Activated B cell treated with CpG ODN at 0.5 μM for 24 hours (primary cell): Measurements from ENCODE around the gene SEMA3B. TPM values are rescaled to one million over a fixed set of nuclear protein-coding genes. Genes with fewer than 3 reads are reported as not detected.

Experiments
- ATAC-seq: fragments of 200-7000 bp; cut with Tn5 transposase; one replicate; pipeline ENCODE4 v1.10.0; 2021; ENCODE audit warnings: low read depth, mild to moderate bottlenecking, moderate library complexity
- CTCF ChIA-PET: fragments of 350-600 bp; sonication (Branson Sonifier 250); formaldehyde crosslinking; loops from one replicate; lab custom pipeline; 2021; ENCODE audit warnings: antibody characterized with exemption; lab: Charles Lee
- POLR2A ChIA-PET: fragments of 350-600 bp; sonication (Branson Sonifier 250); formaldehyde crosslinking; loops from one replicate; lab custom pipeline; 2021; ENCODE audit warnings: antibody characterized with exemption; lab: Charles Lee
- DNase-seq: peaks from one replicate; pipeline ENCODE4 v3.0.0; 2022
- H3K27ac Mint-ChIP-seq: one replicate; pipeline ENCODE4 v1.8.0; 2020; ENCODE audit warnings: mixed read lengths
- H3K27me3 Mint-ChIP-seq: one replicate; pipeline ENCODE4 v1.8.0; 2021; ENCODE audit warnings: mixed read lengths
- H3K36me3 Mint-ChIP-seq: one replicate; pipeline ENCODE4 v1.8.0; 2021; ENCODE audit warnings: low read depth, mixed read lengths
- H3K4me1 Mint-ChIP-seq: one replicate; pipeline ENCODE4 v1.8.0; 2021; ENCODE audit warnings: mixed read lengths
- H3K4me3 Mint-ChIP-seq: one replicate; pipeline ENCODE4 v1.8.0; 2020; ENCODE audit warnings: mild to moderate bottlenecking, mixed read lengths
- H3K9me3 Mint-ChIP-seq: one replicate; pipeline ENCODE4 v1.8.0; 2020; ENCODE audit warnings: mixed read lengths
- intact Hi-C: fragments of 100-400 bp; cut with micrococcal nuclease; formaldehyde crosslinking; loops from one replicate; pipeline ENCODE4 v1.15.1; 2024
- total RNA-seq: library from RNA; stranded (reverse); gene quantifications from 2 replicates; pipeline ENCODE4 v1.2.3, GENCODE V29; 2022
- TF ChIP-seq, protein P1 (sequence below): fragments of 200-600 bp; IDR thresholded peaks from one replicate; pipeline ENCODE4 v1.8.0; 2022; ENCODE audit warnings: antibody characterized with exemption, mild to moderate bottlenecking

SEMA3B gene
- total RNA-seq, 1 donor from 2014 or later, result not detected

DNA sequence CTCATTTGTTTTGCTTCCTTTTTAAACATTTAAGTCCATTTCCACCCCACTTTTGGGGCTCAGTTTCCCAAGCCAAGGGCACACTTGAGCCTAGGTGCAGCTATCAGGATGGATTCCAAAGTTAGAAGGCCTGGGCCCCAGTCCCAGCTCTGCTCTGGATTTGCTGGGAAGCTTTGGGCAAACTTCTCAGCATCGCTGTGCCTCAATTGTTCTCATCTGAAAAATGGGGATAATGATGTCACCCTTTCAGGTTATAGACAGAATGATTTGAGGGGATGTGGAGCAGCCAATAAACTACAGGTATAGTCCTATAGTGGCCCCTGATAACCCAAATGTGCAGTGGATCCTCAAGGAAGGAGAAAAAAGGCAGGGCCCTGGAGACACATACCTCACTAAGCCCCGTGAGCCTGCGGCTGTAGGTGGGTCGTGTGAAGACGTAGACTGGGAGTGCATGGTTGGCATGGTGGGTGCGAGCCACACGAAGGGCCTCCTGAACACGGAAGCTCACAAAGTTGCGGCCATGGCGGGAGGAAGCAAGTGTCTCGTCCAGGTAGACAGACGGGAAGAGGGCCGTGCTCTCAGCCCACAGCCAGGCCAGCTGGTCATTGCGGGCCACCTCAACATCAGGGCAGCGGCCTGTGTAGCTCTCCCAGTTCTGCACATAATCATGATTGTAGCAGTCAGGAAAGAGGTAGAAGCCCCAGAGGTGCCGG is 50.4 kb downstream of the SEMA3B start:
- TF ChIP-seq, protein P1, sequence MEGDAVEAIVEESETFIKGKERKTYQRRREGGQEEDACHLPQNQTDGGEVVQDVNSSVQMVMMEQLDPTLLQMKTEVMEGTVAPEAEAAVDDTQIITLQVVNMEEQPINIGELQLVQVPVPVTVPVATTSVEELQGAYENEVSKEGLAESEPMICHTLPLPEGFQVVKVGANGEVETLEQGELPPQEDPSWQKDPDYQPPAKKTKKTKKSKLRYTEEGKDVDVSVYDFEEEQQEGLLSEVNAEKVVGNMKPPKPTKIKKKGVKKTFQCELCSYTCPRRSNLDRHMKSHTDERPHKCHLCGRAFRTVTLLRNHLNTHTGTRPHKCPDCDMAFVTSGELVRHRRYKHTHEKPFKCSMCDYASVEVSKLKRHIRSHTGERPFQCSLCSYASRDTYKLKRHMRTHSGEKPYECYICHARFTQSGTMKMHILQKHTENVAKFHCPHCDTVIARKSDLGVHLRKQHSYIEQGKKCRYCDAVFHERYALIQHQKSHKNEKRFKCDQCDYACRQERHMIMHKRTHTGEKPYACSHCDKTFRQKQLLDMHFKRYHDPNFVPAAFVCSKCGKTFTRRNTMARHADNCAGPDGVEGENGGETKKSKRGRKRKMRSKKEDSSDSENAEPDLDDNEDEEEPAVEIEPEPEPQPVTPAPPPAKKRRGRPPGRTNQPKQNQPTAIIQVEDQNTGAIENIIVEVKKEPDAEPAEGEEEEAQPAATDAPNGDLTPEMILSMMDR, result no peak
- no peaks in the 10 kb centered on the region for H3K27me3 Mint-ChIP-seq
- ChIA-PET CTCF (interaction anchor here (1.6 kb wide), 1 partner anchor 20 kb away, joined by 3 read pairs; the partner anchor contains the start of genes HYAL3 and NAA80), POLR2A (interaction anchor here (0.9 to 9.7 kb wide), 3 partner anchors 19 to 27 kb away, joined by 4 to 167 read pairs (median 4); partner anchors contain the start of genes HYAL3, IFRD2, NAA80 and RASSF1)
- no peaks in the 10 kb centered on the region for H3K9me3 Mint-ChIP-seq
- intact Hi-C loops, result no loop called here
- ATAC-seq, result no peak
- peaks cover 39% of the 10 kb centered on the region for H3K4me1 Mint-ChIP-seq
- H3K4me3 Mint-ChIP-seq, result peak overlapping the region; percentile 15
- no peak overlapping the region for H3K27ac Mint-ChIP-seq
- no peak for DNase-seq
- H3K36me3 Mint-ChIP-seq, result peaks cover 3% of the 10 kb centered on the region

DNA sequence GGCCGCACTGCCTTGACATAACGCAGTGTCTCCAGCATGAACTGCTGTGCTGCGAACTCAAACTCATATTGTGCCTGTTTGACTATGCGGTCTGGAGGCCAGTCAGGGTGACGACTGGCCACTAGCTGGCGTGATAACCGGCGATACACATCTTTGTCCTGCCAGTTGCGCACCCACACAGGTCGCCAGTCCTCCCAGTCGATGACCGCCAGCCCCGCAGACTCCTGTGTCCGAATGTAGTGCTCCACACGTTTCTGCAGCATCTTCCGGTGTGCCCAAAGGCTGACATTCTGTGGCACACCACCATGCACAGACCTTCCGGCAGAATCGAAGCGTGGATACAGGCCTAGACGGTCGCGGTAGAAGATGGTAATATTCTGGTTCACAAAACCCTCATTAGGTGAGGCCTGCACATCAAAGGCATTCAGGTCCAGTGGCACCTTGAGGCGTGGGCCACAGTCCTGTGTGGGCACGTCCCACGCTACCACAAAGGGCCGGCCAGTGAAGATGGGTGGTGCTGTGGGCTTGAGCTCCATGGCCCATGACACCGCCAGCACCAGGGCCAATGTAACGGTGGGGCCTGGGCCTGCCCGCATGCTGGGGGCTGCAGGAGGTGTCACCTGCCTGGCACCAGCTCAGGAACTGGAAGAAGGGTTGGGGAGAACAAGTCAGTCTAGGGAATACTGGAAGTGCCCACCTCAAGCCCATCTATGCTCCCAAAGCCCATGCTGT is 51.1 kb downstream of the SEMA3B start:
- ChIA-PET POLR2A (interaction anchor here (1.9 to 9.7 kb wide), 3 partner anchors 18 to 31 kb away, joined by 10 to 167 read pairs (median 20); partner anchors contain the start of genes CYB561D2, HYAL3, NAA80 and NPRL2), CTCF (interaction anchor here (0.5 kb wide), 1 partner anchor 211 kb away, joined by 3 read pairs; no protein-coding TSS in a partner anchor)
- Mint-ChIP-seq H3K9me3 (no peaks in the 10 kb centered on the region), H3K27me3 (no peaks in the 10 kb centered on the region), H3K4me1 (peaks cover 43% of the 10 kb centered on the region), H3K36me3 (peaks cover 10% of the 10 kb centered on the region), H3K27ac (no peak overlapping the region), H3K4me3 (peak overlapping the region; percentile 88)
- intact Hi-C loops, result loop anchor here (2.0 to 5.0 kb wide), 2 partner anchors 17 to 1603 kb away; partner anchors contain the start of gene IP6K2
- TF ChIP-seq, protein P1, result no peak
- DNase-seq (no peak), ATAC-seq (no peak)

DNA sequence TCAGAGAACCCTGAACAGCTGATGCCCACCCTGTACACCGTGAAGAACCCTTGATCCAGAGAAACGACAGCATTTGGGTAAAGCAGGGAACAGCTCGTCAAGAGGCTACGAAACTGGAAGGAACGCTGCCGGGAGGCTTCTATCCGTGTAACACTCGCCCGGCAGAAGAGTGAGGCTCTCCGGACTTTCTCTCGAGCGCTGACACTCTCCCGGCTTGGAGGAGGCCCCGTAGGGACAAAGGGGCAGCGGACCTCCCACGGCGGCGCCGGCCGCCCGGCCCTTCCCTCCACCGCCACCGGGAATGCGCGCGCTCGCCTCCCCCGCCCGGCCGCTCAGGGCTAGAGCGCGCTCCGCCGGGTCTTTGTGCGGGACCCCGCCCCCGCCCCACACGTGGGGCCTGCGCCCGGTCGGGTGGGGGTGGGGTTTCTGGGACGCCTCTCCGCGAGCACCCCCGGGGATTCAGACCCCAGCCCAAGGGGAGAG is 51.9 kb downstream of the SEMA3B start:
- CTCF ChIA-PET, result interaction anchor here (0.6 to 2.5 kb wide), 7 partner anchors 17 to 1731 kb away, joined by 3 to 9 read pairs (median 3); partner anchors contain the start of genes GNAI2, HYAL3, NAA80 and RASSF1
- DNase-seq (no peak), ATAC-seq (peak; percentile 62)
- no peaks in the 10 kb centered on the region for H3K27me3 Mint-ChIP-seq
- H3K9me3 Mint-ChIP-seq, result no peaks in the 10 kb centered on the region
- POLR2A ChIA-PET, result interaction anchor here (0.6 to 9.7 kb wide), 11 partner anchors 10 to 1224 kb away, joined by 3 to 167 read pairs (median 4); partner anchors contain the start of genes CYB561D2, GNAI2, HYAL3 and IFRD2
- H3K4me1 Mint-ChIP-seq, result peaks cover 43% of the 10 kb centered on the region
- H3K4me3 Mint-ChIP-seq, result peak overlapping the region; percentile 88
- TF ChIP-seq, protein P1, result no peak
- intact Hi-C loops, result loop anchor here (1.0 to 5.0 kb wide), 7 partner anchors 16 to 1604 kb away; partner anchors contain the start of genes HYAL3, IFRD2, IP6K2 and NAA80
- peak overlapping the region; percentile 77 for H3K27ac Mint-ChIP-seq
- peaks cover 15% of the 10 kb centered on the region for H3K36me3 Mint-ChIP-seq

DNA sequence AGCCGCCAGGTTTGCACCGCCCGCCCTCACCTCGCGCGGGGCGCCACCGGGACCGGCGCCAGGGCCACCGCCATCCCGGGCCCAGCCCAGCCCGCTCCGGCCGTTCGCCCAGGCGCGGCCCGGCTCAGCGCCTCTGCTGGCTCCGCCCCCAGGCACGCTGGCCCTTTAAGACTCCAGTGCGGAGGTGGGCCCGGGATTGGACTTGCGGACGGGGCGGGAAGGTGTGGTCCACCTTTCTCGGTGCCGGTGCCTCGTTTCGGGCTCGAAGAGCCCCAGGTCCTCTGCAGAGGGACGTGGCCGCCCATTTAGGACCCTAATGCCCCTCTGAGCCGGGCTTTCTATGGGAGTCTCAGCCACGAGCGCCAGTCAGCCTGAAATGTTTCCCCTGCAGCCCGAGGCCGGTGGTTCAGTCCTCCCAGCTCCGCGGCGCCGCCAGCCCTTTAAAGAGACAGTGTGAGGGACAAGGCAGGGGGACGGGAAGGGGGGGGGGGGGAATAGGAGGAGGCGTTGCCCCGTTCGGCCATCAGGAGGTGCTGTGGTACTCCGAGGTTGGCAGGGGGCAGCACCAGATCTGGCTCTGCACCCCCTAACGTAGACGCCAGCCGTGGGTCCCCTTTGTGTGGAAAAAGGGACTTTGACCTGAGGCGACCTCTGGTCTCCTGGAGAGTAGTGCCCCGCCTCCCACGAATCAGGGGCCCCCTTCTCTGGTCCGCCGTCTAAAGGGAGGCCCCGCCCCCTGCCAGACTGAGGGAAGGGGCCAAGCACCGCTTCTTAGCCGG is 52.6 kb downstream of the SEMA3B start:
- Mint-ChIP-seq H3K9me3 (no peaks in the 10 kb centered on the region), H3K4me1 (peaks cover 40% of the 10 kb centered on the region), H3K27me3 (no peaks in the 10 kb centered on the region), H3K27ac (peak overlapping the region; percentile 98), H3K36me3 (peaks cover 20% of the 10 kb centered on the region), H3K4me3 (peak overlapping the region; percentile 88)
- ChIA-PET POLR2A (interaction anchor here (0.6 to 9.7 kb wide), 14 partner anchors 11 to 1225 kb away, joined by 3 to 167 read pairs (median 4); partner anchors contain the start of genes CYB561D2, GNAI2, HYAL3 and IFRD2), CTCF (interaction anchor here (0.6 to 2.5 kb wide), 7 partner anchors 16 to 1730 kb away, joined by 3 to 9 read pairs (median 3); partner anchors contain the start of genes GNAI2, HYAL3, NAA80 and RASSF1)
- DNase-seq, result peak; percentile 88
- peak; percentile 81 for ATAC-seq
- intact Hi-C loops, result loop anchor here (1.0 to 5.0 kb wide), 7 partner anchors 15 to 1604 kb away; partner anchors contain the start of genes HYAL3, IFRD2, IP6K2 and NAA80
- TF ChIP-seq, protein P1, result no peak
